WERI-Rb-1 (cell line): ENCODE data around the gene PLCG2.

Source experiments
- DNase-seq: peaks from one replicate; pipeline ENCODE4 v3.0.0-alpha.2; 2020
- H3K27ac ChIP-seq: fragments of 250-450 bp; sonication (Bioruptor Pico); 2 replicates; pipeline ENCODE4 v1.5.1; 2020; ENCODE audit warnings: mild to moderate bottlenecking, moderate library complexity
- H3K27me3 ChIP-seq: fragments of 250-450 bp; sonication (Bioruptor Pico); 2 replicates; pipeline ENCODE4 v1.5.1; 2021; ENCODE audit warnings: mild to moderate bottlenecking, low read depth, moderate library complexity; ENCODE audit not compliant: insufficient read depth, severe bottlenecking
- H3K36me3 ChIP-seq: fragments of 250-450 bp; sonication (Bioruptor Pico); 2 replicates; pipeline ENCODE4 v1.5.1; 2020; ENCODE audit warnings: mild to moderate bottlenecking, moderate library complexity
- H3K4me3 ChIP-seq: 2 replicates; pipeline ENCODE4 v1.5.1; 2011; ENCODE audit warnings: low read depth, mild to moderate bottlenecking, control low read depth, low read length
- H3K9me3 ChIP-seq: fragments of 250-450 bp; sonication (Bioruptor Pico); 2 replicates; pipeline ENCODE4 v1.5.1; 2021; ENCODE audit warnings: mild to moderate bottlenecking, moderate library complexity; ENCODE audit not compliant: severe bottlenecking
- CTCF ChIP-seq: IDR thresholded peaks from 2 replicates; pipeline ENCODE4 v1.5.1; 2011; ENCODE audit warnings: low read depth, mild to moderate bottlenecking, control low read depth, inconsistent platforms, low read length

PLCG2 gene

GRCh38 chr16:81946206-81946605, 167.1 kb downstream of the PLCG2 start:
- Histone ChIP-seq H3K4me3 (no peak overlapping the region), H3K36me3 (no peaks in the 10 kb centered on the region)

GRCh38 chr16:81951564-81951963, 172.5 kb downstream of the PLCG2 start:
- H3K4me3 ChIP-seq, result no peak overlapping the region
- H3K36me3 ChIP-seq, result no peaks in the 10 kb centered on the region
- TF ChIP-seq CTCF, result no peak
- no peaks in the 10 kb centered on the region for H3K27me3 ChIP-seq
- H3K27ac ChIP-seq, result no peak overlapping the region
- H3K9me3 ChIP-seq, result no peaks in the 10 kb centered on the region
- no peak for DNase-seq

More at GRCh38 chr16:81946206-81946605, 167.1 kb downstream of the PLCG2 start:
- H3K9me3 ChIP-seq, result no peaks in the 10 kb centered on the region
- TF ChIP-seq CTCF, result no peak
- DNase-seq, result no peak
- H3K27ac ChIP-seq, result no peak overlapping the region
- no peaks in the 10 kb centered on the region for H3K27me3 ChIP-seq

- H3K9me3 ChIP-seq, result no peaks in the 10 kb centered on the region
- no peak overlapping the region for H3K27ac ChIP-seq
- DNase-seq, result no peak
- no peaks in the 10 kb centered on the region for H3K27me3 ChIP-seq
- no peak for TF ChIP-seq CTCF
- H3K4me3 ChIP-seq, result no peak overlapping the region
- no peaks in the 10 kb centered on the region for H3K36me3 ChIP-seq
Observed at GRCh38 chr16:81956213-81956948, 177.3 kb downstream of the PLCG2 start.

- Histone ChIP-seq H3K27ac (no peak overlapping the region), H3K36me3 (no peaks in the 10 kb centered on the region), H3K9me3 (no peaks in the 10 kb centered on the region), H3K27me3 (no peaks in the 10 kb centered on the region), H3K4me3 (no peak overlapping the region)
- DNase-seq, result no peak
- TF ChIP-seq CTCF, result no peak
Observed at GRCh38 chr16:81964808-81965207, 185.7 kb downstream of the PLCG2 start.

- Histone ChIP-seq H3K36me3 (no peaks in the 10 kb centered on the region), H3K9me3 (no peaks in the 10 kb centered on the region), H3K27ac (no peak overlapping the region), H3K27me3 (no peaks in the 10 kb centered on the region), H3K4me3 (no peak overlapping the region)
- no peak for TF ChIP-seq CTCF
- no peak for DNase-seq
Observed at GRCh38 chr16:81967358-81967757, 188.3 kb downstream of the PLCG2 start.

- no peaks in the 10 kb centered on the region for H3K9me3 ChIP-seq
- DNase-seq, result no peak
- TF ChIP-seq CTCF, result no peak
- no peak overlapping the region for H3K27ac ChIP-seq
- H3K27me3 ChIP-seq, result no peaks in the 10 kb centered on the region
- no peak overlapping the region for H3K4me3 ChIP-seq
- H3K36me3 ChIP-seq, result no peaks in the 10 kb centered on the region
Observed at GRCh38 chr16:81971853-81972252, 192.8 kb downstream of the PLCG2 start.
